Measurements from ENCODE around the gene ATP8A2.

Gene ATP8A2

GRCh38 chr13:25384758-25385410, 13.1 kb downstream of the ATP8A2 start:
- no peak for DNase-seq (ENCODE audit: low read depth)

GRCh38 chr13:25391932-25392331, 20.2 kb downstream of the ATP8A2 start:
- no peak for DNase-seq (ENCODE audit: low read depth)

GRCh38 chr13:25394402-25395060, 22.8 kb downstream of the ATP8A2 start:
- DNase-seq (ENCODE audit: low read depth) = no peak

- DNase-seq (ENCODE audit: low read depth) = no peak
Measured at GRCh38 chr13:25397763-25398162, 26.0 kb downstream of the ATP8A2 start.

- DNase-seq (ENCODE audit: low read depth) = no peak
Measured at GRCh38 chr13:25400925-25401324, 29.2 kb downstream of the ATP8A2 start.

- no peak for DNase-seq (ENCODE audit: low read depth)
Measured at GRCh38 chr13:25401958-25402357, 30.2 kb downstream of the ATP8A2 start.

- DNase-seq (ENCODE audit: low read depth) = no peak
Measured at GRCh38 chr13:25406377-25406776, 34.6 kb downstream of the ATP8A2 start.

GRCh38 chr13:25409938-25410337, 38.2 kb downstream of the ATP8A2 start:
- no peak for DNase-seq (ENCODE audit: low read depth)

- no peak for DNase-seq (ENCODE audit: low read depth)
Measured at GRCh38 chr13:25415241-25415640, 43.5 kb downstream of the ATP8A2 start.

- no peak for DNase-seq (ENCODE audit: low read depth)
Measured at GRCh38 chr13:25417535-25417934, 45.8 kb downstream of the ATP8A2 start.

- no peak for DNase-seq (ENCODE audit: low read depth)
Measured at GRCh38 chr13:25420161-25420560, 48.4 kb downstream of the ATP8A2 start.

GRCh38 chr13:25421612-25422011, 49.8 kb downstream of the ATP8A2 start:
- DNase-seq (ENCODE audit: low read depth) = no peak

GRCh38 chr13:25422153-25422552, 50.4 kb downstream of the ATP8A2 start:
- no peak for DNase-seq (ENCODE audit: low read depth)

GRCh38 chr13:25423831-25424230, 52.1 kb downstream of the ATP8A2 start:
- DNase-seq (ENCODE audit: low read depth) = no peak

GRCh38 chr13:25429466-25429865, 57.7 kb downstream of the ATP8A2 start:
- DNase-seq (ENCODE audit: low read depth) = no peak

- no peak for DNase-seq (ENCODE audit: low read depth)
Measured at GRCh38 chr13:25432691-25433090, 60.9 kb downstream of the ATP8A2 start.

GRCh38 chr13:25440061-25440460, 68.3 kb downstream of the ATP8A2 start:
- no peak for DNase-seq (ENCODE audit: low read depth)

- no peak for DNase-seq (ENCODE audit: low read depth)
Measured at GRCh38 chr13:25446261-25446660, 74.5 kb downstream of the ATP8A2 start.

- DNase-seq (ENCODE audit: low read depth) = no peak
Measured at GRCh38 chr13:25447396-25447795, 75.6 kb downstream of the ATP8A2 start.

GRCh38 chr13:25453850-25454365, 82.1 kb downstream of the ATP8A2 start:
- no peak for DNase-seq (ENCODE audit: low read depth)

GRCh38 chr13:25455146-25455545, 83.4 kb downstream of the ATP8A2 start:
- no peak for DNase-seq (ENCODE audit: low read depth)

GRCh38 chr13:25457566-25457965, 85.8 kb downstream of the ATP8A2 start:
- no peak for DNase-seq (ENCODE audit: low read depth)

- no peak for DNase-seq (ENCODE audit: low read depth)
Measured at GRCh38 chr13:25462301-25463125, 90.7 kb downstream of the ATP8A2 start.

Measured in HS-5 (cell line).